ENCODE results near the gene DNAJC5. TPM values are rescaled to one million over a fixed set of nuclear protein-coding genes. Genes with fewer than 3 reads are reported as not detected.
A peak's percentile ranks its signal among the peaks of the same experiment; 100 is the strongest.

The DNAJC5 gene
- total RNA-seq, 1 donor from 2014 or later = 57.9 TPM

- no peaks in the 10 kb centered on the region for H3K36me3 Mint-ChIP-seq (ENCODE audit: unreplicated experiment)
Measured at GRCh38 chr20:63963784-63964301, 68.9 kb downstream of the DNAJC5 start.

GRCh38 chr20:63964412-63964811 lies 69.5 kb downstream of the DNAJC5 start:
- Mint-ChIP-seq H3K36me3 (ENCODE audit: unreplicated experiment) (no peaks in the 10 kb centered on the region), H3K4me1 (ENCODE audit: low read depth, unreplicated experiment) (no peaks in the 10 kb centered on the region), H3K27ac (ENCODE audit: unreplicated experiment) (no peak overlapping the region), H3K27me3 (ENCODE audit: unreplicated experiment) (peaks cover 3% of the 10 kb centered on the region), H3K9me3 (ENCODE audit: unreplicated experiment) (no peaks in the 10 kb centered on the region), H3K4me3 (ENCODE audit: unreplicated experiment) (no peak overlapping the region)
- DNase-seq = peak; percentile 12
- no peak for TF ChIP-seq CTCF (IDR thresholded peaks at IDR 0.05; ENCODE audit: partially characterized antibody, unreplicated experiment)

More at GRCh38 chr20:63963784-63964301, 68.9 kb downstream of the DNAJC5 start:
- Mint-ChIP-seq H3K27me3 (ENCODE audit: unreplicated experiment) (peaks cover under 1% of the 10 kb centered on the region), H3K4me3 (ENCODE audit: unreplicated experiment) (no peak overlapping the region), H3K27ac (ENCODE audit: unreplicated experiment) (no peak overlapping the region), H3K4me1 (ENCODE audit: low read depth, unreplicated experiment) (no peaks in the 10 kb centered on the region), H3K9me3 (ENCODE audit: unreplicated experiment) (no peaks in the 10 kb centered on the region)
- DNase-seq = peak; percentile 8
- no peak for TF ChIP-seq CTCF (IDR thresholded peaks at IDR 0.05; ENCODE audit: partially characterized antibody, unreplicated experiment)

- Mint-ChIP-seq H3K27me3 (ENCODE audit: unreplicated experiment) (peaks cover 3% of the 10 kb centered on the region), H3K36me3 (ENCODE audit: unreplicated experiment) (no peaks in the 10 kb centered on the region), H3K27ac (ENCODE audit: unreplicated experiment) (no peak overlapping the region), H3K4me1 (ENCODE audit: low read depth, unreplicated experiment) (no peaks in the 10 kb centered on the region), H3K4me3 (ENCODE audit: unreplicated experiment) (no peak overlapping the region), H3K9me3 (ENCODE audit: unreplicated experiment) (no peaks in the 10 kb centered on the region)
- TF ChIP-seq CTCF (IDR thresholded peaks at IDR 0.05; ENCODE audit: partially characterized antibody, unreplicated experiment) = no peak
- peak; percentile 7 for DNase-seq
Measured at GRCh38 chr20:63966172-63966943, 71.4 kb downstream of the DNAJC5 start.

GRCh38 chr20:63966944-63967322 lies 72.0 kb downstream of the DNAJC5 start:
- Mint-ChIP-seq H3K9me3 (ENCODE audit: unreplicated experiment) (no peaks in the 10 kb centered on the region), H3K36me3 (ENCODE audit: unreplicated experiment) (no peaks in the 10 kb centered on the region), H3K4me3 (ENCODE audit: unreplicated experiment) (no peak overlapping the region), H3K27ac (ENCODE audit: unreplicated experiment) (no peak overlapping the region), H3K4me1 (ENCODE audit: low read depth, unreplicated experiment) (no peaks in the 10 kb centered on the region), H3K27me3 (ENCODE audit: unreplicated experiment) (peaks cover 6% of the 10 kb centered on the region)
- no peak for DNase-seq
- no peak for TF ChIP-seq CTCF (IDR thresholded peaks at IDR 0.05; ENCODE audit: partially characterized antibody, unreplicated experiment)
